ENCODE measurements around the gene ARHGAP29. TPM values are rescaled to one million over a fixed set of nuclear protein-coding genes. Genes with fewer than 3 reads are reported as not detected.
A peak's percentile ranks its signal among the peaks of the same experiment; 100 is the strongest.

The ARHGAP29 gene
- total RNA-seq, 4 donors from 2014 or later = 56.2 to 115 (median 77.7) TPM

DNA sequence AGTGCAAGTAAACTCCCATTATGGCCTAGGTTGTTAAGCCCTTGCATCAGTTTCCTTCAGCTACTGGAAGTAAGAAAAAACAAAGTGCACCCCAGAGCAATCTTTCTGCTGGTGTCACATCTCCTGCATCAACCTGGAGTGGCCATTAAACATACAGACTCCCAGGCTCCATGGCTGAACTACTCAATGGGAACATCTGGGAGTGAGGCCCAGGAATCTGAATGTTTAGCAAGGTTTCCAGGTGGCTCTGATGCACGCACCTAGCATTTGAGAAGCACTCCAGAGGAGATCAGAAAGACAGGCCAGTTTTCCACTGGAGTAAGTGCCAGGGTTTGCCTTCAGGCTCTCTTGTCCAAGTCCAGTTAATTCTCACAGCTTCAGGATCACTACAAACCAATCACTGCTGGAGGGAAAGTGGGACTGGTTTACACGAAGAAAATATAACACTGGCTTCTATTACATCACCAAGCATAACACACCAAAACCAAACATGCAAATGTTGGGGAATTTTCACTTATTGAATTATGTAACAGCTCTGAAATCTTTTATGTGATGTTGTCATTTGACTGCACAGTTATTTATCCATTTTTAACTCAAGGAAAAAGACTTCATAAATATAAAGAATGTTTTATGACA lies 94.1 kb downstream of the ARHGAP29 start:
- DNase-seq = no peak
- WGBS, 2 donors = 45 to 68% methylated on average over 2 of the region's 2 CpGs
- TF ChIP-seq, protein P1, sequence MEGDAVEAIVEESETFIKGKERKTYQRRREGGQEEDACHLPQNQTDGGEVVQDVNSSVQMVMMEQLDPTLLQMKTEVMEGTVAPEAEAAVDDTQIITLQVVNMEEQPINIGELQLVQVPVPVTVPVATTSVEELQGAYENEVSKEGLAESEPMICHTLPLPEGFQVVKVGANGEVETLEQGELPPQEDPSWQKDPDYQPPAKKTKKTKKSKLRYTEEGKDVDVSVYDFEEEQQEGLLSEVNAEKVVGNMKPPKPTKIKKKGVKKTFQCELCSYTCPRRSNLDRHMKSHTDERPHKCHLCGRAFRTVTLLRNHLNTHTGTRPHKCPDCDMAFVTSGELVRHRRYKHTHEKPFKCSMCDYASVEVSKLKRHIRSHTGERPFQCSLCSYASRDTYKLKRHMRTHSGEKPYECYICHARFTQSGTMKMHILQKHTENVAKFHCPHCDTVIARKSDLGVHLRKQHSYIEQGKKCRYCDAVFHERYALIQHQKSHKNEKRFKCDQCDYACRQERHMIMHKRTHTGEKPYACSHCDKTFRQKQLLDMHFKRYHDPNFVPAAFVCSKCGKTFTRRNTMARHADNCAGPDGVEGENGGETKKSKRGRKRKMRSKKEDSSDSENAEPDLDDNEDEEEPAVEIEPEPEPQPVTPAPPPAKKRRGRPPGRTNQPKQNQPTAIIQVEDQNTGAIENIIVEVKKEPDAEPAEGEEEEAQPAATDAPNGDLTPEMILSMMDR (IDR thresholded peaks at IDR 0.05) = no peak
- intact Hi-C loops (cut with DNase I) = no loop called here
- H3K27ac ChIP-seq = peak overlapping the region in 1 of 3 donors; percentile 18
- H3K36me3 ChIP-seq = no peaks in the 10 kb centered on the region
- H3K4me1 ChIP-seq = peaks cover 2 to 19% of the 10 kb centered on the region in 2 donors
- H3K4me3 ChIP-seq (replicated peaks in 1 of 3) = no peak overlapping the region
- H3K9me3 ChIP-seq = no peaks in the 10 kb centered on the region
- H3K27me3 ChIP-seq = no peaks in the 10 kb centered on the region

GRCh38 chr1:94142583-94142982 lies 94.8 kb downstream of the ARHGAP29 start:
- no peak overlapping the region for H3K4me3 ChIP-seq (replicated peaks in 1 of 3)
- H3K27me3 ChIP-seq = no peaks in the 10 kb centered on the region
- no peak overlapping the region for H3K27ac ChIP-seq
- H3K9me3 ChIP-seq = no peaks in the 10 kb centered on the region
- DNase-seq = no peak
- peaks cover 2 to 19% of the 10 kb centered on the region in 2 donors for H3K4me1 ChIP-seq
- WGBS, 2 donors = 74 to 79% methylated on average over 2 of the region's 2 CpGs
- no peaks in the 10 kb centered on the region for H3K36me3 ChIP-seq
- TF ChIP-seq, protein P1 (IDR thresholded peaks at IDR 0.05) = no peak
- no peak for TF ChIP-seq POLR2A (IDR thresholded peaks at IDR 0.05)
- intact Hi-C loops (cut with DNase I) = no loop called here

DNA sequence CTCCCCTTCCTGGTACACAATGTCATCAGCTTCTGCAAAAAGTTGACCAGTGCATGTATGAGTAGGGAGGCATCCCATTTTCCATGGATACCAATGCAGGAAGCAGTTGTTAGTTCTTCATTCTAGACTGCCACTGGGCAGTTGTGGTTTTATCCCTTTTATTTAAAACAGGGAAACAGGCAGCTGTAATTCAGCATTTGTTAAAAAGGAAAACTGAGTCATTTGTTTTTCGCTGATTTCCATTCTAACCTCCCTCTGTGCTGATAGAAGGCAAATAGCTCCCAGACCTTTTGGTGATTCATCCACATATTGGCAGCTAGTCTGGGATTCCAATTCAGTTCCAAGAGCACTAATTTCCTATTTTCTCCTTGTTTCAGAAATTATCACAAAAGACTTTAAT lies 95.4 kb downstream of the ARHGAP29 start:
- whole genome bisulfite sequencing, 2 donors = 63 to 81% methylated on average over 1 of the region's 1 CpG
- TF ChIP-seq POLR2A (IDR thresholded peaks at IDR 0.05) = no peak
- TF ChIP-seq, protein P1 (IDR thresholded peaks at IDR 0.05) = no peak

GRCh38 chr1:94132111-94132510 lies 105.3 kb downstream of the ARHGAP29 start:
- Histone ChIP-seq H3K9me3 (no peaks in the 10 kb centered on the region), H3K27me3 (no peaks in the 10 kb centered on the region), H3K4me3 (replicated peaks in 1 of 3) (no peak overlapping the region), H3K27ac (no peak overlapping the region), H3K4me1 (peaks cover 0 to 7% of the 10 kb centered on the region in 2 donors), H3K36me3 (no peaks in the 10 kb centered on the region)
- TF ChIP-seq, protein P1 (IDR thresholded peaks at IDR 0.05) = no peak
- TF ChIP-seq POLR2A (IDR thresholded peaks at IDR 0.05) = no peak
- 85 to 93% methylated on average over 5 of the region's 5 CpGs for WGBS, 2 donors
- no peak for DNase-seq
- intact Hi-C loops (cut with DNase I) = no loop called here

More for the DNA sequence above, 95.4 kb downstream of the ARHGAP29 start:
- Histone ChIP-seq H3K9me3 (no peaks in the 10 kb centered on the region), H3K4me3 (replicated peaks in 1 of 3) (no peak overlapping the region), H3K4me1 (peaks cover 2 to 19% of the 10 kb centered on the region in 2 donors), H3K27me3 (no peaks in the 10 kb centered on the region), H3K36me3 (no peaks in the 10 kb centered on the region), H3K27ac (no peak overlapping the region)
- intact Hi-C loops (cut with DNase I) = no loop called here
- no peak for DNase-seq

DNA sequence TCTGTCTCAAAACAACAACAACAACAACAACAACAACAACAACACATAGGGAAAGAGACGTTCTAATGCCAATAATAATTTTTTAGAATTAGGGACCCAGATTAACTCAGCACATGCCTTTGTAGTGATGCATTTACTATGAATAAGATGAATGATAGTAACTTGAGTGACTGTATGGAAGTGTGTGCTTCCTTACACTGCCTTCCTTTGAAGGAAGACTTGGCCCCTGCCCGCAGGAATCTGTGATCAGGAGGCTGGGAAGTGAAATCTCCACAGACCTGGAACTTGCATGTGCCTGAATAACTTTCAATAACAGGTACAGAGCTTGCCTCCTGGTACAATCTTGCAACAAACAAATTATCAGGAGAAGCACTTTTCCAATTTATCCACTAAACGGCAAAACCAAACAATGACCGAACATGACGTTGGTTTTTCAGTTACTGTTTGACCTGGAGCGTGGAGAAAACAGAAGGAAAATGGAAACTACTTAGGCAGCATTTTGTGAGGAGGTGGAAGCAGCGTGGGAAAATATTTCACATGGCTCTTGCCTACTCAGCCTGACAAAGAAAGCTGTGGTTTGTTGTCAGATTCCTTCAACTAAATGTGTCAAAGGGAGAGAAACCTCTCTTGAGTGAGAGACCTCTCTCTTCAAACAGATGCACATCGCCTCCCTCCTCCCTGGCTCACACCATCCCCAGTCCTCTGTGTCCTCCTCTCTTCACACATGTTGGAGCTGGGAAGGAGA lies 106.4 kb downstream of the ARHGAP29 start:
- H3K9me3 ChIP-seq = no peaks in the 10 kb centered on the region
- H3K4me3 ChIP-seq (replicated peaks in 1 of 3) = no peak overlapping the region
- 65 to 71% methylated on average over 8 of the region's 8 CpGs for WGBS, 2 donors
- no peaks in the 10 kb centered on the region for H3K27me3 ChIP-seq
- peaks cover 0 to 7% of the 10 kb centered on the region in 2 donors for H3K4me1 ChIP-seq
- intact Hi-C loops (cut with DNase I) = no loop called here
- no peak overlapping the region for H3K27ac ChIP-seq
- TF ChIP-seq POLR2A (IDR thresholded peaks at IDR 0.05) = no peak
- TF ChIP-seq, protein P1 (IDR thresholded peaks at IDR 0.05) = no peak
- DNase-seq = no peak
- H3K36me3 ChIP-seq = no peaks in the 10 kb centered on the region

All from thyroid gland (tissue), 4 donors.